Panc1 (cell line): ENCODE results near the gene MAGI1.

Source experiments
- POLR2AphosphoS5 ChIP-seq: IDR thresholded peaks from 2 replicates; pipeline ENCODE4 v1.6.1; 2012; ENCODE audit warnings: mild to moderate bottlenecking, low read depth, low read length, moderate library complexity
- SIN3A ChIP-seq: IDR thresholded peaks from 2 replicates; pipeline ENCODE4 v1.6.1; 2012; ENCODE audit warnings: low read depth, mild to moderate bottlenecking, low read length, moderate library complexity, borderline replicate concordance; ENCODE audit not compliant: insufficient read depth
- TCF7L2 ChIP-seq: IDR thresholded peaks from 2 replicates; pipeline ENCODE4 v1.6.1; 2011; ENCODE audit warnings: mild to moderate bottlenecking, low read depth, low read length, inconsistent platforms
- TF ChIP-seq, protein P1 (sequence below): fragments of 450-650 bp; IDR thresholded peaks from 2 replicates; pipeline ENCODE4 v1.5.1; 2017; ENCODE audit warnings: mild to moderate bottlenecking
- TF ChIP-seq, protein P2 (sequence below), 2 experiments: IDR thresholded peaks; 2 replicates each; pipeline ENCODE4 v1.6.1; 2011 to 2012; ENCODE audit warnings: low read depth in 2 of 2, control low read depth in 1 of 2, low read length in 1 of 2, mild to moderate bottlenecking in 1 of 2, moderate library complexity in 1 of 2; ENCODE audit not compliant: insufficient read depth in 1 of 2

DNA sequence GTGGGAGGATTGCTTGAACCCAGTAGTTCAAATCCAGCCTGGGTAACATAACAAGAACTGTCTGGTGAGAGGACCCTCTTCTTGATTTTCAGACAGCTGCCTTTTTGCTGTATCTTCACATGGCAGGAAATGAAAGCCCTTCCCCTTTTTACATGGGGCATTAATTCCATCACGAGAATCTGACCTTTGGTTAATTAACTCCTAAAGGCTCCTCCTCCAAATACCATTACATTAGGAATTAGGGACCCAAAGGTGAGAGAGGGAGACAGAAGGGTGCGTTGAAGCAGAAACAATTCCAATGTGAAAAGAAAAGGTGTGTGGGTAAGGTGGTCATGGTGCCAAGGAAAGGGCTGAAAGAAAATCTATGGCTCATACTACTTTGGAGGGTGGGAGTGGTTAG lies 536.2 kb downstream of the MAGI1 start:
- TF ChIP-seq, protein P1, sequence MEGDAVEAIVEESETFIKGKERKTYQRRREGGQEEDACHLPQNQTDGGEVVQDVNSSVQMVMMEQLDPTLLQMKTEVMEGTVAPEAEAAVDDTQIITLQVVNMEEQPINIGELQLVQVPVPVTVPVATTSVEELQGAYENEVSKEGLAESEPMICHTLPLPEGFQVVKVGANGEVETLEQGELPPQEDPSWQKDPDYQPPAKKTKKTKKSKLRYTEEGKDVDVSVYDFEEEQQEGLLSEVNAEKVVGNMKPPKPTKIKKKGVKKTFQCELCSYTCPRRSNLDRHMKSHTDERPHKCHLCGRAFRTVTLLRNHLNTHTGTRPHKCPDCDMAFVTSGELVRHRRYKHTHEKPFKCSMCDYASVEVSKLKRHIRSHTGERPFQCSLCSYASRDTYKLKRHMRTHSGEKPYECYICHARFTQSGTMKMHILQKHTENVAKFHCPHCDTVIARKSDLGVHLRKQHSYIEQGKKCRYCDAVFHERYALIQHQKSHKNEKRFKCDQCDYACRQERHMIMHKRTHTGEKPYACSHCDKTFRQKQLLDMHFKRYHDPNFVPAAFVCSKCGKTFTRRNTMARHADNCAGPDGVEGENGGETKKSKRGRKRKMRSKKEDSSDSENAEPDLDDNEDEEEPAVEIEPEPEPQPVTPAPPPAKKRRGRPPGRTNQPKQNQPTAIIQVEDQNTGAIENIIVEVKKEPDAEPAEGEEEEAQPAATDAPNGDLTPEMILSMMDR = no peak
- TF ChIP-seq, protein P2, sequence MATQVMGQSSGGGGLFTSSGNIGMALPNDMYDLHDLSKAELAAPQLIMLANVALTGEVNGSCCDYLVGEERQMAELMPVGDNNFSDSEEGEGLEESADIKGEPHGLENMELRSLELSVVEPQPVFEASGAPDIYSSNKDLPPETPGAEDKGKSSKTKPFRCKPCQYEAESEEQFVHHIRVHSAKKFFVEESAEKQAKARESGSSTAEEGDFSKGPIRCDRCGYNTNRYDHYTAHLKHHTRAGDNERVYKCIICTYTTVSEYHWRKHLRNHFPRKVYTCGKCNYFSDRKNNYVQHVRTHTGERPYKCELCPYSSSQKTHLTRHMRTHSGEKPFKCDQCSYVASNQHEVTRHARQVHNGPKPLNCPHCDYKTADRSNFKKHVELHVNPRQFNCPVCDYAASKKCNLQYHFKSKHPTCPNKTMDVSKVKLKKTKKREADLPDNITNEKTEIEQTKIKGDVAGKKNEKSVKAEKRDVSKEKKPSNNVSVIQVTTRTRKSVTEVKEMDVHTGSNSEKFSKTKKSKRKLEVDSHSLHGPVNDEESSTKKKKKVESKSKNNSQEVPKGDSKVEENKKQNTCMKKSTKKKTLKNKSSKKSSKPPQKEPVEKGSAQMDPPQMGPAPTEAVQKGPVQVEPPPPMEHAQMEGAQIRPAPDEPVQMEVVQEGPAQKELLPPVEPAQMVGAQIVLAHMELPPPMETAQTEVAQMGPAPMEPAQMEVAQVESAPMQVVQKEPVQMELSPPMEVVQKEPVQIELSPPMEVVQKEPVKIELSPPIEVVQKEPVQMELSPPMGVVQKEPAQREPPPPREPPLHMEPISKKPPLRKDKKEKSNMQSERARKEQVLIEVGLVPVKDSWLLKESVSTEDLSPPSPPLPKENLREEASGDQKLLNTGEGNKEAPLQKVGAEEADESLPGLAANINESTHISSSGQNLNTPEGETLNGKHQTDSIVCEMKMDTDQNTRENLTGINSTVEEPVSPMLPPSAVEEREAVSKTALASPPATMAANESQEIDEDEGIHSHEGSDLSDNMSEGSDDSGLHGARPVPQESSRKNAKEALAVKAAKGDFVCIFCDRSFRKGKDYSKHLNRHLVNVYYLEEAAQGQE (IDR thresholded peaks at IDR 0.05; ENCODE audit: insufficient read depth in 1 of 2, low read depth in 2 of 2, low read length in 1 of 2) = no peak
- TF ChIP-seq POLR2AphosphoS5 = no peak
- no peak for TF ChIP-seq SIN3A
- TF ChIP-seq TCF7L2 = no peak
